Prostate gland (tissue), 2 donors: ENCODE data around the gene PTPN18.

Experiments
- POLR2AphosphoS5 ChIP-seq: sonication (generic); formaldehyde crosslinking; IDR thresholded peaks from one replicate; pipeline ENCODE4 v1.6.1; 2017; ENCODE audit warnings: antibody characterized with exemption
- TF ChIP-seq, protein P1 (sequence below), 4 experiments: fragments of 200-600 bp in 2 of 4; fragments of 450-650 bp in 2 of 4; sonication (generic) in 2 of 4; IDR thresholded peaks; 1 replicate in 3 of 4; 2 replicates in 1 of 4; pipeline ENCODE4 v1.5.1; 2016 to 2019; ENCODE audit warnings: antibody characterized with exemption in 4 of 4, mild to moderate bottlenecking in 2 of 4, moderate library complexity in 2 of 4

DNA sequence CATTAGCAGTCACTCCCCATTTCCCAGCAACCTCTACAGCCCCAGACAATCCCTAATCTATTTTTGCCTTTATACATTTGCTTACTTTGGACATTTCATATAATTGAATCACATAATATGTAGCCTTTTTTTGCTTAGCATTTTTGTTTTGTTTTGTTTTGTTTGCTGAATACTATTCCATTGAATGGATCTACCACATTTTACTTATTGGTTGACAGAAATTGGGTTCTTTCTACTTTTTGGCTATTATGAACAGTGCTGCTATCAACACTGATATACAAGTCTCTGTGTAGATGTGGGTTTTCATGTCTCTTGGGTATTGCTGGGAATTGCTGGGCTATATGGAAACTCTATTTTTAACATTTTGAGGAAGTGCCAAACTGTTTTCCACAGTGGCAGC lies 7.6 kb downstream of the PTPN18 start:
- TF ChIP-seq, protein P1, sequence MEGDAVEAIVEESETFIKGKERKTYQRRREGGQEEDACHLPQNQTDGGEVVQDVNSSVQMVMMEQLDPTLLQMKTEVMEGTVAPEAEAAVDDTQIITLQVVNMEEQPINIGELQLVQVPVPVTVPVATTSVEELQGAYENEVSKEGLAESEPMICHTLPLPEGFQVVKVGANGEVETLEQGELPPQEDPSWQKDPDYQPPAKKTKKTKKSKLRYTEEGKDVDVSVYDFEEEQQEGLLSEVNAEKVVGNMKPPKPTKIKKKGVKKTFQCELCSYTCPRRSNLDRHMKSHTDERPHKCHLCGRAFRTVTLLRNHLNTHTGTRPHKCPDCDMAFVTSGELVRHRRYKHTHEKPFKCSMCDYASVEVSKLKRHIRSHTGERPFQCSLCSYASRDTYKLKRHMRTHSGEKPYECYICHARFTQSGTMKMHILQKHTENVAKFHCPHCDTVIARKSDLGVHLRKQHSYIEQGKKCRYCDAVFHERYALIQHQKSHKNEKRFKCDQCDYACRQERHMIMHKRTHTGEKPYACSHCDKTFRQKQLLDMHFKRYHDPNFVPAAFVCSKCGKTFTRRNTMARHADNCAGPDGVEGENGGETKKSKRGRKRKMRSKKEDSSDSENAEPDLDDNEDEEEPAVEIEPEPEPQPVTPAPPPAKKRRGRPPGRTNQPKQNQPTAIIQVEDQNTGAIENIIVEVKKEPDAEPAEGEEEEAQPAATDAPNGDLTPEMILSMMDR (IDR thresholded peaks at IDR 0.05), result no peak
- no peak for TF ChIP-seq POLR2AphosphoS5
